ENCODE measurements around the gene SURF1. TPM values are rescaled to one million over a fixed set of nuclear protein-coding genes. Genes with fewer than 3 reads are reported as not detected.
A peak's percentile ranks its signal among the peaks of the same experiment; 100 is the strongest.

SURF1 gene
- total RNA-seq, 1 donor from 2014 or later: 31.3 TPM

DNA sequence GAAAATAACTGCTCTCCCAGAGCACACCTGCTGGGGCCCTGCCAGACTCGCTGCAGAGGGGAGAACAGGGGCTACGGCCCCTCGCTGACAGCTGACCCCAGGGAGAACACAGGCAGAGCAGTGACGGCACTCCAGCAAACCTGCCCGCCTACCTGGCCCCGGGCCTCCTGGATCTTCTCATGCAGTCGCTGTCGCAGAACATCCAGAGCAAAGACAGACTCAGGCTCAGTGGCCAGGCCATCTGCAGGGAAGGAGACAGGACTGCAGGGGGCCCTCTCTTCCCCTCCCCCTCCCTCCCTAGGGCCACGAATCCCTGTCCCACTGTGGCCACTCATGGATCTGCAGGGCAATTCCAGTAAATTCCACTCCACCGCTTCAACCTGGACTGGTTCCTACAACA, 22.7 kb downstream of the SURF1 start:
- no peaks in the 10 kb centered on the region for H3K27me3 Mint-ChIP-seq (ENCODE audit: low read depth)
- H3K4me1 Mint-ChIP-seq (ENCODE audit: low read depth): peaks cover 19% of the 10 kb centered on the region
- H3K4me3 Mint-ChIP-seq (ENCODE audit: unreplicated experiment): no peak overlapping the region
- no peaks in the 10 kb centered on the region for H3K9me3 Mint-ChIP-seq (ENCODE audit: low read depth)
- peak; percentile 61 for DNase-seq (ENCODE audit: low spot score)
- TF ChIP-seq, protein P1, sequence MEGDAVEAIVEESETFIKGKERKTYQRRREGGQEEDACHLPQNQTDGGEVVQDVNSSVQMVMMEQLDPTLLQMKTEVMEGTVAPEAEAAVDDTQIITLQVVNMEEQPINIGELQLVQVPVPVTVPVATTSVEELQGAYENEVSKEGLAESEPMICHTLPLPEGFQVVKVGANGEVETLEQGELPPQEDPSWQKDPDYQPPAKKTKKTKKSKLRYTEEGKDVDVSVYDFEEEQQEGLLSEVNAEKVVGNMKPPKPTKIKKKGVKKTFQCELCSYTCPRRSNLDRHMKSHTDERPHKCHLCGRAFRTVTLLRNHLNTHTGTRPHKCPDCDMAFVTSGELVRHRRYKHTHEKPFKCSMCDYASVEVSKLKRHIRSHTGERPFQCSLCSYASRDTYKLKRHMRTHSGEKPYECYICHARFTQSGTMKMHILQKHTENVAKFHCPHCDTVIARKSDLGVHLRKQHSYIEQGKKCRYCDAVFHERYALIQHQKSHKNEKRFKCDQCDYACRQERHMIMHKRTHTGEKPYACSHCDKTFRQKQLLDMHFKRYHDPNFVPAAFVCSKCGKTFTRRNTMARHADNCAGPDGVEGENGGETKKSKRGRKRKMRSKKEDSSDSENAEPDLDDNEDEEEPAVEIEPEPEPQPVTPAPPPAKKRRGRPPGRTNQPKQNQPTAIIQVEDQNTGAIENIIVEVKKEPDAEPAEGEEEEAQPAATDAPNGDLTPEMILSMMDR (IDR thresholded peaks at IDR 0.05): no peak
- H3K36me3 Mint-ChIP-seq (ENCODE audit: low read depth): peaks cover 19% of the 10 kb centered on the region
- H3K27ac Mint-ChIP-seq (ENCODE audit: unreplicated experiment): no peak overlapping the region

DNA sequence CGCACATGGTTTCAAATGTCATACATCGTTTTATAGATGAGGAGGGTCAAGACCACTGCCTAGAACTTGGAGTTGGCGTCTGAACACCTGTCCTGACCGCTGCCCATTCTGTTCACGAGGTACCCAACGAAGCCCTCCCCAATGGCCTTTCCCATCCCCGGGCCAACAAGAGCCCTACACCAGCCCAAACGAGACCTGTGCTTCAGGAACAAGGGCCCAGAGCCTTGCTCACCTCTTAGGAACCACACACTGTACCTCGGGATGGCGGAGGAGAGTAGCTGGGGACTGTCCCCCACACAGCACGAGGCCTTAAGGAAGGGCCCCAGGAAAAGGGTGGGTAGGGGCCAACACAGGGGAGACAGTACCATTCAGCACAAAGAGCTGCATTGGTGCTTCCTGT, 23.3 kb downstream of the SURF1 start:
- H3K4me3 Mint-ChIP-seq (ENCODE audit: unreplicated experiment): no peak overlapping the region
- H3K9me3 Mint-ChIP-seq (ENCODE audit: low read depth): no peaks in the 10 kb centered on the region
- TF ChIP-seq, protein P1 (IDR thresholded peaks at IDR 0.05): no peak
- no peaks in the 10 kb centered on the region for H3K27me3 Mint-ChIP-seq (ENCODE audit: low read depth)
- no peak overlapping the region for H3K27ac Mint-ChIP-seq (ENCODE audit: unreplicated experiment)
- H3K36me3 Mint-ChIP-seq (ENCODE audit: low read depth): peaks cover 19% of the 10 kb centered on the region
- H3K4me1 Mint-ChIP-seq (ENCODE audit: low read depth): peaks cover 19% of the 10 kb centered on the region
- peak; percentile 55 for DNase-seq (ENCODE audit: low spot score)

DNA sequence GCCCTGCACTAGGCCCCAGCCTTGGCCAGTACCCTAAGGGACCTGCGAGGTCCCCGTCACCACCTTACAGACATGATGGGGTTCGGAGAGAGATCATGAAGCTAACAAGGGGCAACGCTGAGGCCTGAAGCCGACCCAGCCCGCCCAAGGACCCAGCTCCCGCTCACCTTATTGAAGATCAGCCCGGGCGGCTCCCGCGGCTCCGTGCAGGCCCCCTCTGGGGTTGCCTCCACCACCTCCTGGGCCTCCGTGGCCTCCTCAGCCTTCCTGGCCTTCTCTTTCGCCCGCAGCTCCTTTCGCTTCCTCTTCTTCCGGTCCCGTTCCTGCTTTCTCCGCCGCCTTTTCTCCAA, 23.9 kb downstream of the SURF1 start:
- no peak overlapping the region for H3K27ac Mint-ChIP-seq (ENCODE audit: unreplicated experiment)
- no peaks in the 10 kb centered on the region for H3K9me3 Mint-ChIP-seq (ENCODE audit: low read depth)
- no peaks in the 10 kb centered on the region for H3K27me3 Mint-ChIP-seq (ENCODE audit: low read depth)
- H3K4me1 Mint-ChIP-seq (ENCODE audit: low read depth): peaks cover 19% of the 10 kb centered on the region
- peaks cover 19% of the 10 kb centered on the region for H3K36me3 Mint-ChIP-seq (ENCODE audit: low read depth)
- DNase-seq (ENCODE audit: low spot score): peak; percentile 71
- no peak overlapping the region for H3K4me3 Mint-ChIP-seq (ENCODE audit: unreplicated experiment)
- TF ChIP-seq, protein P1 (IDR thresholded peaks at IDR 0.05): no peak

DNA sequence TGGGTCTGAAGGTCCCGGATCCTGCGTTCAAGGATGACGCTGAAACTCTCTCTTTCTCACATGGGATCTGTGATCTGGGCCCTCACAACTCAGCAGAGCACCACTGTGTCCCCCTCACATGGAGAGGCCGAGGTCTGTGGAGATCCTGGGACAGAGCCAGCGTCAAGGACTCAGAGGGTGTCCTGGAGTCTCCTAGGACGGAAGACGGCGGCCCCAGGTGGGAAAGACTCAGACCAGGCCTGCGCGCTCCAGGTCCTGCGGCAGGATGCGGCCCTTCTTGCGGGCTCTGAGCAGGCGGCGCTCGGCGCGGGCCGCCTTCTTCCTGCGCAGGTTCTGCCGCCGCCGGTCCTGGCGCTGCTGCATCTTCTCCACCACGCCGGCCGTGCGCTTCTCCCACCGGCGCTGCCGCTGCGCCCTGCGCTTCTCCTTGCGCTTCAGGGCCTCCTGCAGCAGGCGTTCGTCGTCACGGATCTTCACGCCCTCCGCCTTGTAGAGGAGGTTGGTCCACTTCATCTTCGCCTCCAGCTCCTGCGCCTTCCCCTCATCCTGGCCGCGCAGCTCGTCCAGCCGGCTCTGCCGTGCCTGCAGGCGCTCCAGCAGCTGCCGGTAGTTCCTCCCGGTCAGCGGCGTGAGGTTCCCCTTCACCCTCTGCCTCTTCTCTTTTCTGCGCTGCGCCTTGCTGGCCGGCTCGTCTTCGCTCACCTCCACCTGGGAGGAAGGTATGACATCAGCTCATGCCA, 24.5 kb downstream of the SURF1 start:
- no peak overlapping the region for H3K27ac Mint-ChIP-seq (ENCODE audit: unreplicated experiment)
- H3K36me3 Mint-ChIP-seq (ENCODE audit: low read depth): peaks cover 19% of the 10 kb centered on the region

DNA sequence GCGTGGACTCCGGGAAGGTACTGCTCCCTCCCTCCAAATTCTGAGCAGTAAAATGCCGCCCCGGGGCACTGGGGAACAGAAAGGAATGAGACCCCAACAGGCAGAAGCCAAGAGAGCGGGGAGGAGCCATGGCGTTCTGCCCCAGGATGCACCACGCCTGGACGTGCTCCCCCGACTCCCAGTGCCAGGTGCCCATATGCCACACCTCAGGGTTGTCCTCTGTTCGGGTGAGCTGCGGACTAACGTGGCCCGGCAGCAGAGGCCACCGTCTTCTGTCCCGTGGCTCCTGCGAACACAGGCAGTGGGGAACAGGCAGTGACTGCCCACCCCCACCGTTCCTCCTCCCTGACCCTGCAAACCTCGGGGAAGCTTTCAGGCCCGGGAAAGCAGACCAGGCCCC, 25.1 kb downstream of the SURF1 start:
- no peak overlapping the region for H3K27ac Mint-ChIP-seq (ENCODE audit: unreplicated experiment)
- TF ChIP-seq, protein P1 (IDR thresholded peaks at IDR 0.05): no peak
- no peaks in the 10 kb centered on the region for H3K9me3 Mint-ChIP-seq (ENCODE audit: low read depth)
- peaks cover 13% of the 10 kb centered on the region for H3K4me1 Mint-ChIP-seq (ENCODE audit: low read depth)
- H3K27me3 Mint-ChIP-seq (ENCODE audit: low read depth): no peaks in the 10 kb centered on the region
- DNase-seq (ENCODE audit: low spot score): peak; percentile 84
- peaks cover 19% of the 10 kb centered on the region for H3K36me3 Mint-ChIP-seq (ENCODE audit: low read depth)
- H3K4me3 Mint-ChIP-seq (ENCODE audit: unreplicated experiment): no peak overlapping the region

More for the DNA sequence above, 24.5 kb downstream of the SURF1 start:
- no peaks in the 10 kb centered on the region for H3K27me3 Mint-ChIP-seq (ENCODE audit: low read depth)
- H3K9me3 Mint-ChIP-seq (ENCODE audit: low read depth): no peaks in the 10 kb centered on the region
- no peak overlapping the region for H3K4me3 Mint-ChIP-seq (ENCODE audit: unreplicated experiment)
- H3K4me1 Mint-ChIP-seq (ENCODE audit: low read depth): peaks cover 18% of the 10 kb centered on the region
- DNase-seq (ENCODE audit: low spot score): peak; percentile 86
- TF ChIP-seq, protein P1 (IDR thresholded peaks at IDR 0.05): no peak

Measured in chondrocyte (in vitro differentiated cells).